AG04450 (cell line): Measurements from ENCODE around the gene FBXW10B. TPM values are rescaled to one million over a fixed set of nuclear protein-coding genes. Genes with fewer than 3 reads are reported as not detected.
"Not testable (repeated sequence)": the region's sequence is repeated elsewhere in the genome, so short reads cannot be mapped to it uniquely, and the experiment has no call there.

ENCODE experiments used
- CTCF ChIA-PET: fragments of 300-600, 350-600 bp; formaldehyde crosslinking; extraction: SDS; loops from one replicate; lab custom pipeline; 2022; ENCODE audit warnings: antibody characterized with exemption, inconsistent platforms; lab: Charles Lee
- POLR2A ChIA-PET: fragments of 350-600 bp; formaldehyde crosslinking; extraction: SDS; loops from one replicate; lab custom pipeline; 2021; ENCODE audit warnings: antibody characterized with exemption, inconsistent platforms; lab: Yijun Ruan, JAX
- DNase-seq: peaks from one replicate; pipeline ENCODE4 v3.0.0-alpha.2; 2011; ENCODE audit warnings: low read depth, low spot score
- H3K27ac ChIP-seq: one replicate; pipeline ENCODE4 v1.5.1; 2012; ENCODE audit warnings: low read depth, low read length, control low read depth
- H3K27me3 ChIP-seq: one replicate; pipeline ENCODE4 v1.6.0; 2012; ENCODE audit warnings: low read length; ENCODE audit not compliant: control insufficient read depth, insufficient read depth
- H3K4me3 ChIP-seq: 2 replicates; pipeline ENCODE4 v1.5.1; 2011; ENCODE audit warnings: mild to moderate bottlenecking, low read depth, low read length, control low read depth
- H3K9me3 ChIP-seq: 2 replicates; pipeline ENCODE4 v1.5.1; 2012; ENCODE audit warnings: low read length; ENCODE audit not compliant: control insufficient read depth, insufficient read depth
- polyA plus RNA-seq: library from polyadenylated mRNA; depleted of rRNA; stranded (reverse); fragments of >200 nt; gene quantifications from 2 replicates; pipeline ENCODE4 v1.2.3, GENCODE V29; 2011; rRNA removed
- small RNA-seq: library from RNA; depleted of rRNA; stranded (forward); fragments of <200 nt; gene quantifications from one replicate; pipeline ENCODE3, GENCODE V24; 2012; ENCODE audit warnings: low read depth; ENCODE audit not compliant: insufficient read length

The FBXW10B gene
- polyA plus RNA-seq, 1 experiment = 0.97 TPM

- H3K27me3 ChIP-seq, H3K4me3 ChIP-seq, CTCF ChIA-PET, DNase-seq, POLR2A ChIA-PET, H3K9me3 ChIP-seq, H3K27ac ChIP-seq: not testable (repeated sequence)
Observed at GRCh38 chr17:15573870-15574269, 45.6 kb downstream of the FBXW10B start.

Small RNA genes within 50 kb of the gene (small RNA-seq; reads per million reads assigned to genes)
- gene AC005838.1 (not detected), gene RF00090 (not detected)

Other genes with a start within 250 kb of the FBXW10B start
- gene CDRT4, start 152.1 kb downstream of the FBXW10B start, polyA plus RNA-seq = 4.1 and 5.0 TPM in 2 replicates
- gene TVP23C, start 56.2 kb downstream of the FBXW10B start, polyA plus RNA-seq = 14.5 and 21.1 TPM in 2 replicates
- gene TRIM16, start 64.6 kb upstream of the FBXW10B start, polyA plus RNA-seq = 55.9 and 60.0 TPM in 2 replicates
- gene ZNF286A, start 80.0 kb upstream of the FBXW10B start, polyA plus RNA-seq = 25.3 and 30.9 TPM in 2 replicates
- gene TBC1D26, start 112.6 kb upstream of the FBXW10B start, polyA plus RNA-seq = 0.26 TPM in 1 of 2 replicates, not detected in the other